IMR-90 (cell line): ENCODE data around the gene TRABD. TPM values are rescaled to one million over a fixed set of nuclear protein-coding genes. Genes with fewer than 3 reads are reported as not detected.

ENCODE experiments used
- ATAC-seq: fragments of 200-7000 bp; cut with Tn5 transposase; 2 replicates; pipeline ENCODE4 v1.9.1; 2020; ENCODE audit warnings: low read depth, mild to moderate bottlenecking, moderate library complexity
- BruUV-seq: library from RNA; stranded (reverse); fragments of 400-500 nt; replicated peaks from 2 replicates; lab custom pipeline; 2021; lab: Mats Ljungman, UMichigan
- CTCF ChIA-PET: fragments of 300-600 bp; formaldehyde crosslinking; extraction: SDS; loops from one replicate; lab custom pipeline; 2021; ENCODE audit warnings: antibody characterized with exemption; lab: Yijun Ruan, JAX
- POLR2A ChIA-PET: fragments of 300-600 bp; sonication (Branson Sonifier 250); formaldehyde crosslinking; loops from one replicate; lab custom pipeline; 2022; ENCODE audit warnings: antibody characterized with exemption; ENCODE audit not compliant: unreplicated experiment; lab: Charles Lee
- DNase-seq: peaks from one replicate; pipeline ENCODE4 v3.0.0; 2013
- H2AFZ ChIP-seq: replicated peaks from 2 replicates; pipeline ENCODE3; 2013; ENCODE audit warnings: low read length, mild to moderate bottlenecking; ENCODE audit not compliant: poor library complexity
- H2AK5ac ChIP-seq: 2 replicates; pipeline ENCODE4 v1.6.1; 2013; ENCODE audit warnings: low read depth, low read length, inconsistent platforms
- H2AK9ac ChIP-seq: replicated peaks from 2 replicates; pipeline ENCODE3; 2013; ENCODE audit warnings: mild to moderate bottlenecking, low read depth, low read length, moderate library complexity; ENCODE audit not compliant: poor library complexity
- H2BK120ac ChIP-seq: 2 replicates; pipeline ENCODE4 v1.6.1; 2013; ENCODE audit warnings: low read depth, low read length, inconsistent platforms
- H2BK15ac ChIP-seq: 3 replicates; pipeline ENCODE4 v1.6.1; 2013; ENCODE audit warnings: low read depth, low read length, inconsistent platforms
- H2BK20ac ChIP-seq: 2 replicates; pipeline ENCODE4 v1.6.1; 2013; ENCODE audit warnings: low read depth, mild to moderate bottlenecking, inconsistent platforms, low read length, moderate library complexity
- H2BK5ac ChIP-seq: 2 replicates; pipeline ENCODE4 v1.6.1; 2013; ENCODE audit warnings: mild to moderate bottlenecking, low read depth, low read length, inconsistent platforms; ENCODE audit not compliant: poor library complexity, severe bottlenecking
- H3K14ac ChIP-seq: replicated peaks from 2 replicates; pipeline ENCODE4 v1.6.1; 2013; ENCODE audit warnings: low read depth, low read length, inconsistent platforms
- H3K18ac ChIP-seq: 2 replicates; pipeline ENCODE4 v1.6.1; 2013; ENCODE audit warnings: low read depth, low read length, control low read depth
- H3K23ac ChIP-seq: 2 replicates; pipeline ENCODE4 v1.6.1; 2013; ENCODE audit warnings: low read depth, low read length, inconsistent platforms
- H3K27ac ChIP-seq: 2 replicates; pipeline ENCODE4 v1.5.1; 2013; ENCODE audit warnings: mild to moderate bottlenecking, control low read depth, low read length; ENCODE audit not compliant: insufficient read depth
- H3K27me3 ChIP-seq: 2 replicates; pipeline ENCODE4 v1.6.1; 2013; ENCODE audit warnings: low read length; ENCODE audit not compliant: control insufficient read depth, insufficient read depth
- H3K36me3 ChIP-seq: 2 replicates; pipeline ENCODE4 v1.6.1; 2013; ENCODE audit warnings: low read length, mixed read lengths; ENCODE audit not compliant: control insufficient read depth, insufficient read depth
- H3K4ac ChIP-seq: 2 replicates; pipeline ENCODE4 v1.6.1; 2013; ENCODE audit warnings: low read depth, low read length, inconsistent platforms
- H3K4me1 ChIP-seq: 2 replicates; pipeline ENCODE4 v1.6.1; 2013; ENCODE audit warnings: low read length, mixed read lengths; ENCODE audit not compliant: control insufficient read depth, insufficient read depth
- H3K4me2 ChIP-seq: 2 replicates; pipeline ENCODE4 v1.6.1; 2013; ENCODE audit warnings: low read depth, mild to moderate bottlenecking, control low read depth, low read length, moderate library complexity
- H3K4me3 ChIP-seq: 2 replicates; pipeline ENCODE4 v1.5.1; 2013; ENCODE audit warnings: low read depth, mild to moderate bottlenecking, control low read depth, low read length, moderate library complexity; ENCODE audit not compliant: insufficient read depth
- H3K56ac ChIP-seq: 2 replicates; pipeline ENCODE4 v1.6.1; 2013; ENCODE audit warnings: low read length, inconsistent platforms; ENCODE audit not compliant: insufficient read depth; ENCODE audit errors: extremely low read depth
- H3K79me1 ChIP-seq, 2 experiments: 2 replicates each; pipeline ENCODE4 v1.6.1; 2013; ENCODE audit warnings: low read length in 2 of 2, inconsistent platforms in 1 of 2, low read depth in 1 of 2
- H3K9ac ChIP-seq: 2 replicates; pipeline ENCODE4 v1.6.1; 2013; ENCODE audit warnings: low read depth, low read length, control low read depth
- H3K9me1 ChIP-seq: 2 replicates; pipeline ENCODE4 v1.6.1; 2013; ENCODE audit warnings: low read length, inconsistent platforms; ENCODE audit not compliant: insufficient read depth
- H3K9me3 ChIP-seq: 2 replicates; pipeline ENCODE4 v1.6.1; 2013; ENCODE audit warnings: low read length; ENCODE audit not compliant: control insufficient read depth, insufficient read depth
- H4K20me1 ChIP-seq: 2 replicates; pipeline ENCODE4 v1.6.1; 2013; ENCODE audit warnings: low read length, inconsistent platforms; ENCODE audit not compliant: insufficient read depth
- H4K5ac ChIP-seq: 2 replicates; pipeline ENCODE4 v1.6.1; 2013; ENCODE audit warnings: mild to moderate bottlenecking, low read depth, low read length, control low read depth
- H4K8ac ChIP-seq, 2 experiments: 2 replicates each; pipeline ENCODE4 v1.6.1; 2013; ENCODE audit warnings: low read depth in 2 of 2, low read length in 2 of 2, control low read depth in 1 of 2, inconsistent platforms in 1 of 2
- H4K91ac ChIP-seq: 2 replicates; pipeline ENCODE4 v1.6.1; 2013; ENCODE audit warnings: low read depth, low read length, inconsistent platforms; ENCODE audit not compliant: insufficient read depth
- BHLHE40 ChIP-seq: fragments of 150-350 bp; IDR thresholded peaks from 2 replicates; pipeline ENCODE4 v1.6.1; 2016; ENCODE audit warnings: mild to moderate bottlenecking, low read depth, low read length
- CEBPB ChIP-seq: IDR thresholded peaks from 2 replicates; pipeline ENCODE4 v1.6.1; 2012; ENCODE audit warnings: low read depth, low read length, improper control_type of control experiment
- CTCF ChIP-seq: conservative IDR thresholded peaks from 2 replicates; pipeline ENCODE4 v1.5.1; 2012; ENCODE audit warnings: mild to moderate bottlenecking, low read depth, low read length, improper control_type of control experiment
- MAZ ChIP-seq: IDR thresholded peaks from 2 replicates; pipeline ENCODE4 v1.6.1; 2012; ENCODE audit warnings: low read depth, mild to moderate bottlenecking, low read length, improper control_type of control experiment, moderate library complexity, borderline replicate concordance
- NFE2L2 ChIP-seq: fragments of 150-350 bp; IDR thresholded peaks from 2 replicates; pipeline ENCODE4 v1.6.1; 2016; ENCODE audit warnings: low read depth, mild to moderate bottlenecking, low read length
- RAD21 ChIP-seq: IDR thresholded peaks from 2 replicates; pipeline ENCODE4 v1.6.1; 2012; ENCODE audit warnings: low read length, improper control_type of control experiment
- RFX5 ChIP-seq: IDR thresholded peaks from 2 replicates; pipeline ENCODE4 v1.8.0; 2012; ENCODE audit warnings: low read depth, mild to moderate bottlenecking, low read length, moderate library complexity
- SMC3 ChIP-seq: fragments of 150-350 bp; IDR thresholded peaks from 2 replicates; pipeline ENCODE4 v1.6.1; 2016; ENCODE audit warnings: low read depth, mild to moderate bottlenecking, antibody characterized with exemption, low read length, moderate library complexity
- WGBS, 2 experiments: methylation state at CpG; one replicate each; pipeline versions ENCODE4 v1.1.5 to v1.1.7; 2013; ENCODE audit warnings: missing lambda C conversion rate in 2 of 2; ENCODE audit not compliant: insufficient read length in 1 of 2; ENCODE audit errors: extremely low coverage in 2 of 2; 5-methylcytosine and 5-hydroxymethylcytosine counted together
- dilution Hi-C: fragments of 300-500 bp; cut with HindIII; formaldehyde crosslinking; loops from one replicate; pipeline ENCODE4 v1.14.3; 2018; ENCODE audit warnings: low sequenced_read_pairs; ENCODE audit not compliant: unreplicated experiment
- in situ Hi-C: fragments of 300-500 bp; cut with MboI; formaldehyde crosslinking; loops from 3 replicates; pipeline ENCODE4 v1.14.3; 2019; ENCODE audit warnings: low sequenced_read_pairs, inconsistent platforms, mixed read lengths
- intact Hi-C: fragments of 100-400 bp; cut with micrococcal nuclease; formaldehyde crosslinking; loops from 2 replicates; pipeline ENCODE4 v1.10.0; 2022
- polyA plus RNA-seq, 3 experiments: library from polyadenylated mRNA; depleted of rRNA; stranded (reverse); fragments of >200 nt; gene quantifications; 2 replicates each; pipeline ENCODE4 v1.2.3, GENCODE V29; 2012; ENCODE audit warnings: low replicate concordance in 1 of 3
- total RNA-seq: library from RNA; depleted of rRNA; stranded (reverse); fragments of >200 nt; gene quantifications from 2 replicates; pipeline ENCODE4 v1.2.3, GENCODE V29; 2012

The TRABD gene
- total and polyA plus RNA-seq, 2 of the 4 experiments (the other 2 are of a cell fraction), result 13.4 to 42.7 TPM

GRCh38 chr22:50198624-50199017, 12.9 kb downstream of the TRABD start:
- CTCF ChIA-PET, result no interaction called here
- Histone ChIP-seq H2BK15ac (no peak overlapping the region), H2AK9ac (no peak overlapping the region), H3K9ac (no peak overlapping the region), H3K4me2 (no peak overlapping the region), H2AFZ (no peak overlapping the region), H2BK120ac (no peak overlapping the region), H3K18ac (no peak overlapping the region), H2BK5ac (no peak overlapping the region), H4K20me1 (peaks cover 17% of the 10 kb centered on the region), H3K36me3 (peaks cover 30% of the 10 kb centered on the region), H3K56ac (no peak overlapping the region), H3K27ac (no peak overlapping the region), H3K4me1 (peaks cover 4% of the 10 kb centered on the region; the same call in 1 of the 2 replicates), H2BK20ac (no peak overlapping the region), H3K27me3 (no peaks in the 10 kb centered on the region), H2AK5ac (no peak overlapping the region), H3K4me3 (no peak overlapping the region), H3K14ac (no peak overlapping the region), H3K9me1 (0 out of 2 replicates have a peak, but pooled peaks cover 2% of the 10 kb centered on the region), H3K79me1 (peaks cover 27 to 31% of the 10 kb centered on the region in 2 experiments), H4K91ac (no peak overlapping the region), H3K23ac (no peak overlapping the region), H4K8ac (no peak overlapping the region), H3K4ac (no peak overlapping the region), H4K5ac (no peak overlapping the region), H3K9me3 (no peaks in the 10 kb centered on the region)
- 80% methylated on average over 1 of the region's 16 CpGs; no CpG with 5 or more reads in 1 of the 2 experiments for WGBS, 2 experiments
- no TSS peak for BruUV-seq
- dilution Hi-C loops, result no loop called here
- in situ Hi-C loops, result no loop called here
- ATAC-seq, result no peak
- intact Hi-C loops, result no loop called here
- no peak for TF ChIP-seq RAD21
- no peak for TF ChIP-seq NFE2L2
- TF ChIP-seq MAZ, result no peak
- no peak for TF ChIP-seq BHLHE40
- no peak for TF ChIP-seq CEBPB
- no peak for TF ChIP-seq SMC3
- TF ChIP-seq RFX5, result no peak
- no peak for TF ChIP-seq CTCF
- POLR2A ChIA-PET, result no interaction called here
- DNase-seq, result no peak
